HCT116 (cell line): Measurements from ENCODE around the gene PPP3CB. TPM values are rescaled to one million over a fixed set of nuclear protein-coding genes. Genes with fewer than 3 reads are reported as not detected.
A peak's percentile ranks its signal among the peaks of the same experiment; 100 is the strongest.

Experiments
- ATAC-seq: fragments of 200-7000 bp; cut with Tn5 transposase; 2 replicates; pipeline ENCODE4 v1.9.1; 2020; ENCODE audit warnings: mild to moderate bottlenecking, moderate library complexity
- BruUV-seq: library from RNA; stranded (reverse); fragments of 400-500 nt; replicated peaks from 2 replicates; lab custom pipeline; 2021; lab: Mats Ljungman, UMichigan
- CTCF ChIA-PET: fragments of 300-600 bp; sonication (Branson Sonifier 250); formaldehyde crosslinking; loops from one replicate; lab custom pipeline; 2021; ENCODE audit warnings: antibody characterized with exemption; lab: Charles Lee
- POLR2A ChIA-PET: fragments of 300-600, 350-600 bp; sonication (Branson Sonifier 250); formaldehyde crosslinking; loops from one replicate; lab custom pipeline; 2021; ENCODE audit warnings: antibody characterized with exemption; lab: Charles Lee
- RAD21 ChIA-PET, 2 experiments: fragments of 300-600 bp; sonication (Branson Sonifier 250); formaldehyde crosslinking; loops; one replicate each; lab custom pipeline; 2023; ENCODE audit warnings: low total read pairs in 2 of 2; ENCODE audit not compliant: uncharacterized antibody in 2 of 2, unreplicated experiment in 2 of 2, low non-redundant PET in 1 of 2; lab: Charles Lee
- DNase-seq: peaks from one replicate; pipeline ENCODE4 v3.0.0-alpha.2; 2010; ENCODE audit warnings: low read depth, low spot score
- H2AFZ ChIP-seq: fragments of 200-600 bp; shearing (Covaris generic), sonication (generic); 2 replicates; pipeline ENCODE4 v1.6.1; 2017; ENCODE audit warnings: low read depth, mixed run types, mixed read lengths, antibody characterized with exemption, low read length; ENCODE audit not compliant: poor library complexity, severe bottlenecking
- H3K27ac ChIP-seq: 2 replicates; pipeline ENCODE4 v1.5.1; 2012; ENCODE audit warnings: low read depth, low read length
- H3K27me3 ChIP-seq: fragments of 200-600 bp; sonication (generic); 2 replicates; pipeline ENCODE4 v1.6.1; 2016; ENCODE audit warnings: mixed run types, low read length, mixed read lengths; ENCODE audit not compliant: insufficient read depth
- H3K36me3 ChIP-seq, 2 experiments: fragments of 200-500 bp in 1 of 2; fragments of 200-600 bp in 1 of 2; sonication (Bioruptor generic) in 1 of 2; sonication (generic) in 1 of 2; 2 replicates each; pipeline versions ENCODE4 v1.5.1 to v1.6.1; 2014 to 2016; ENCODE audit warnings: low read length in 2 of 2, inconsistent platforms in 1 of 2, mixed read lengths in 1 of 2, mixed run types in 1 of 2; ENCODE audit not compliant: insufficient read depth in 2 of 2, control insufficient read depth in 1 of 2
- H3K4me1 ChIP-seq, 2 experiments: fragments of 200-600 bp in 1 of 2; sonication (generic) in 1 of 2; 2 replicates each; pipeline versions ENCODE4 v1.5.1 to v1.6.1; 2012 to 2017; ENCODE audit warnings: low read length in 2 of 2, inconsistent platforms in 1 of 2, mild to moderate bottlenecking in 1 of 2, mixed read lengths in 1 of 2, mixed run types in 1 of 2, moderate library complexity in 1 of 2; ENCODE audit not compliant: insufficient read depth in 2 of 2, control insufficient read depth in 1 of 2
- H3K4me2 ChIP-seq: fragments of 200-600 bp; sonication (generic); 2 replicates; pipeline ENCODE4 v1.6.1; 2017; ENCODE audit warnings: mixed run types, low read length, mixed read lengths
- H3K4me3 ChIP-seq, 2 experiments: fragments of 200-600 bp in 1 of 2; sonication (generic) in 1 of 2; replicated peaks in 1 of 2; 2 replicates each; pipeline ENCODE4 v1.5.1; 2011 to 2016; ENCODE audit warnings: low read length in 2 of 2, control low read depth in 1 of 2, low read depth in 1 of 2, mild to moderate bottlenecking in 1 of 2, mixed read lengths in 1 of 2, mixed run types in 1 of 2
- H3K79me2 ChIP-seq: fragments of 200-600 bp; sonication (generic); 2 replicates; pipeline ENCODE4 v1.6.1; 2017; ENCODE audit warnings: mild to moderate bottlenecking, mixed run types, low read length, moderate library complexity, mixed read lengths; ENCODE audit not compliant: insufficient read depth
- H3K9ac ChIP-seq: fragments of 200-600 bp; sonication (generic); 2 replicates; pipeline ENCODE4 v1.6.1; 2016; ENCODE audit warnings: low read length, mixed read lengths
- H3K9me2 ChIP-seq: fragments of 200-600 bp; sonication (generic), shearing (Covaris generic); 2 replicates; pipeline ENCODE4 v1.6.1; 2017; ENCODE audit warnings: mixed run types, mild to moderate bottlenecking, moderate library complexity; ENCODE audit not compliant: insufficient read depth
- H3K9me3 ChIP-seq, 2 experiments: fragments of 200-500 bp in 1 of 2; fragments of 200-600 bp in 1 of 2; sonication (Bioruptor generic) in 1 of 2; sonication (generic) in 1 of 2; 2 replicates each; pipeline ENCODE4 v1.6.1; 2014 to 2017; ENCODE audit warnings: low read length in 2 of 2, mixed read lengths in 2 of 2, inconsistent platforms in 1 of 2, low read depth in 1 of 2, mild to moderate bottlenecking in 1 of 2, mixed run types in 1 of 2, moderate library complexity in 1 of 2; ENCODE audit not compliant: control insufficient read depth in 1 of 2, insufficient read depth in 1 of 2
- H4K20me1 ChIP-seq: fragments of 200-600 bp; sonication (generic), shearing (Covaris generic); 2 replicates; pipeline ENCODE4 v1.6.1; 2017; ENCODE audit warnings: mixed run types, mild to moderate bottlenecking, moderate library complexity; ENCODE audit not compliant: insufficient read depth
- ATF3 ChIP-seq: IDR thresholded peaks from 2 replicates; pipeline ENCODE4 v1.6.1; 2012
- CEBPB ChIP-seq: IDR thresholded peaks from 2 replicates; pipeline ENCODE4 v1.6.1; 2012; ENCODE audit warnings: low read depth
- EGR1 ChIP-seq: IDR thresholded peaks from 2 replicates; pipeline ENCODE4 v1.6.1; 2012; ENCODE audit warnings: low read depth
- EZH2 ChIP-seq: fragments of 200-600 bp; sonication (generic); IDR thresholded peaks from 2 replicates; pipeline ENCODE4 v1.6.1; 2017; ENCODE audit warnings: antibody characterized with exemption, mixed run types
- EZH2phosphoT487 ChIP-seq: fragments of 200-600 bp; IDR thresholded peaks from 2 replicates; pipeline ENCODE4 v1.6.1; 2018; ENCODE audit warnings: antibody characterized with exemption, borderline replicate concordance
- JUND ChIP-seq: IDR thresholded peaks from 2 replicates; pipeline ENCODE4 v1.6.1; 2012
- POLR2AphosphoS5 ChIP-seq: IDR thresholded peaks from 2 replicates; pipeline ENCODE4 v1.6.1; 2011; ENCODE audit warnings: mild to moderate bottlenecking, low read depth, low read length, moderate library complexity
- RAD21 ChIP-seq: IDR thresholded peaks from 2 replicates; pipeline ENCODE4 v1.6.1; 2012; ENCODE audit warnings: low read depth, mild to moderate bottlenecking
- REST ChIP-seq: IDR thresholded peaks from 2 replicates; pipeline ENCODE4 v1.6.1; 2012; ENCODE audit warnings: low read depth
- SP1 ChIP-seq: IDR thresholded peaks from 2 replicates; pipeline ENCODE4 v1.6.1; 2012; ENCODE audit warnings: low read depth
- SRF ChIP-seq: IDR thresholded peaks from 2 replicates; pipeline ENCODE4 v1.6.1; 2012; ENCODE audit warnings: low read depth
- YY1 ChIP-seq: IDR thresholded peaks from 2 replicates; pipeline ENCODE4 v1.6.1; 2011; ENCODE audit warnings: low read length, low read depth, moderate library complexity, mild to moderate bottlenecking; ENCODE audit not compliant: insufficient replicate concordance; ENCODE audit errors: extremely low read depth
- ZBTB33 ChIP-seq: IDR thresholded peaks from 2 replicates; pipeline ENCODE4 v1.6.1; 2011; ENCODE audit warnings: mild to moderate bottlenecking, low read length, moderate library complexity; ENCODE audit not compliant: insufficient replicate concordance; ENCODE audit errors: extremely low read depth
- intact Hi-C: fragments of 100-400 bp; cut with micrococcal nuclease; formaldehyde crosslinking; loops from 2 replicates; pipeline ENCODE4 v1.10.0; 2022
- total RNA-seq: library from RNA; stranded (reverse); gene quantifications from one replicate; pipeline ENCODE4 v1.2.1, GENCODE V29; 2021; ENCODE audit not compliant: unreplicated experiment

PPP3CB gene
- total RNA-seq, 1 experiment from 2014 or later: 32.0 TPM

GRCh38 chr10:73493781-73494180, 2.0 kb downstream of the PPP3CB start:
- Histone ChIP-seq H2AFZ (no peak overlapping the region), H3K9me3 (no peaks in the 10 kb centered on the region), H3K4me2 (peak overlapping the region; percentile 81; the same call in 1 of the 2 replicates), H3K27me3 (no peaks in the 10 kb centered on the region), H3K9ac (no peak overlapping the region), H3K79me2 (peaks cover 65% of the 10 kb centered on the region), H3K27ac (no peak overlapping the region), H3K36me3 (no peaks in the 10 kb centered on the region; a peak in 1 of 4 replicates), H4K20me1 (no peaks in the 10 kb centered on the region), H3K9me2 (no peaks in the 10 kb centered on the region), H3K4me3 (peak overlapping the region in 1 of 2 experiments; percentile 98; a peak in 1 of 4 replicates), H3K4me1 (peaks cover 13 to 21% of the 10 kb centered on the region in 2 experiments; a peak in 3 of 4 replicates)
- no peak for ATAC-seq
- DNase-seq: no peak
- BruUV-seq: no TSS peak
- intact Hi-C loops: no loop called here
- CTCF ChIA-PET: no interaction called here
- POLR2A ChIA-PET: no interaction called here
- RAD21 ChIA-PET: no interaction called here
- TF ChIP-seq ZBTB33 (no peak), POLR2AphosphoS5 (no peak), SRF (no peak), ATF3 (no peak), EZH2phosphoT487 (no peak), CEBPB (no peak)

GRCh38 chr10:73486601-73487000, 9.2 kb downstream of the PPP3CB start:
- CTCF ChIA-PET: no interaction called here
- no peak overlapping the region for H3K4me3 ChIP-seq
- no peak for TF ChIP-seq REST
- no peak for TF ChIP-seq EGR1
- TF ChIP-seq YY1: no peak
- no peak for TF ChIP-seq EZH2
- no peak for TF ChIP-seq SP1
- no peak for TF ChIP-seq EZH2phosphoT487
- TF ChIP-seq RAD21: no peak
- no peak for TF ChIP-seq JUND
- TF ChIP-seq ZBTB33: no peak

More at GRCh38 chr10:73486601-73487000, 9.2 kb downstream of the PPP3CB start:
- peaks cover 45% of the 10 kb centered on the region for H3K79me2 ChIP-seq
- intact Hi-C loops: no loop called here
- no peak for ATAC-seq
- DNase-seq: no peak
- BruUV-seq: no TSS peak
- H3K9ac ChIP-seq: no peak overlapping the region
- no peak overlapping the region for H2AFZ ChIP-seq
- H3K4me2 ChIP-seq: no peak overlapping the region
- no peaks in the 10 kb centered on the region for H4K20me1 ChIP-seq
- no peaks in the 10 kb centered on the region for H3K36me3 ChIP-seq
- H3K27me3 ChIP-seq: no peaks in the 10 kb centered on the region
- RAD21 ChIA-PET: no interaction called here
- POLR2A ChIA-PET: interaction anchor here (0.7 kb wide), 1 partner anchor 12 kb away, joined by 3 read pairs; no protein-coding TSS in a partner anchor
- no peaks in the 10 kb centered on the region for H3K4me1 ChIP-seq
- H3K9me2 ChIP-seq: no peaks in the 10 kb centered on the region
- no peaks in the 10 kb centered on the region for H3K9me3 ChIP-seq
- no peak overlapping the region for H3K27ac ChIP-seq
